NCI-H82 treated with DMSO at 0.1 percent for 48 hours (cell line): ENCODE results near the gene TVP23A.
"Not testable (repeated sequence)": the region's sequence is repeated elsewhere in the genome, so short reads cannot be mapped to it uniquely, and the experiment has no call there.

Source experiments
- DNase-seq: peaks from one replicate; lab custom pipeline; 2025; ENCODE audit not compliant: unreplicated experiment; lab: John Stamatoyannopoulos, UW

TVP23A gene

DNA sequence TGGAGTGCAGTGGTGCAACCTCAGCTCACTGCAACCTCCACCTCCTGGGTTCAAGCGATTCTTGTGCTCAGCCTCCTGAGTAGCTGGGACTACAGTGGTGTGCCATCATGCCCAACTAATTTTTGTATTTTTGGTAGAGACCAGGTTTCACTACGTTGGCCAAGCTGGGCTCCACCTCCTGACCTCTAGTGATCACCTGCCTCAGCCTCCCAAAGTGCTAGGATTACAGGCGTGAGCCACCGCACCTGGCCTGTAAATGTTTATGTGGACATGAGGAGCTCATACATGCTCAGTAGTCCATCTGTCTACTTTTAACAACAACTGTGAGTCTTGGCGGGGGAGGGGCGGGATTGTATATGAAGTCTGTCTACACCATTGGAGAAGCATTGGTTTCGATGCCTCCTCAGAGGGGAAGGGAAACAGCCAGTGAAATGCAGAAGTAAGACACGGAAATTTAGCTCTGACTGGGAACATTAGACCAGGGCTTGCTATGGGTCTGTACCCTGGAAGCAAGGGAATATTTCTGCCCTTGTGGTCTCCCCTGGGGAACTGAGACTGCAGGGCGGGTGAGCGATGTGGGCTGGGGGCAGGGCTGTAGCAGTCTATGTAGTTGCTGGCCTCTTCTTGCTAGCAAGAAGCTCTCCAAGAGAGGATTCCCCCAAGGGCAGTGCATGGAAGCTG, 65.6 kb downstream of the TVP23A start:
- DNase-seq: no peak

DNA sequence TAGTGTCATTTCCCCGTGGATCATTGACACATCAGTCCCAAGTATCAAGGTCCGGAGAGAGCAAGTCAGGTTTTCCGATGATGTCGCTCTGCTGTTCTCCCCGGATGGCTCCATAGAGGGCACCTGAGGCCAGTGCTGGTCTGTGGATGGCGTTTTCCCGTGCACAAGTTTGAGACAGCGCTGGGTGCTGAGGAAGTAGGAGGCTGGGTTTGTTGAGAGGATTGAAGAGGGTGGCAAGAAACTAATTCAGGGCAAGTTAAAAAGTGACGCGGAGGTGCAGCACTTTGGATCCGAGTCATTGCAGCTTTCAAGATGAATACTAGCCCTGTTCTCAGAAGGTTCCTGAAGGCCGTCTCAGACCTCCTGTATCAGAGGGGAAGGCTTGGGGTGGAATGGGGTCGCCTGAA, 67.3 kb downstream of the TVP23A start:
- DNase-seq: no peak

DNA sequence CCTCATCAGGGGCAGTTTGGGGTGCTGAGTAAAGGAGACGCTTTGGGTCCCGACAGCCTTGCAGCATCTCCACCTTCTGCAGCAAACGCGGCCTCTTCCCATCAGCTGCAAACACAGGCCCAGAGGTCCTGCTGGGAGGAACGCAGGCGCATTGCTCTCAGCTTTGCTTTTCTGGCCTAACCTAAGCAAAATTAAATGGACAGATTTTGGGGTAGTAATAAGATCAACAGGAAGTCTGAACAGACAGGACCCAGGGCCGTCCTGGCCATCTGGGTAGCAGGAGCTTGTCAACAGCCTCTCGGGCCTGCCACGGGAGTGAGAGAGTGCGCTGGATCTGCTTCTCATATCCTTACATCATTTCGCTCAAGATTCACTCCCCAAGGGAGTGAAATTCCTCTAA, 67.8 kb downstream of the TVP23A start:
- no peak for DNase-seq

DNA sequence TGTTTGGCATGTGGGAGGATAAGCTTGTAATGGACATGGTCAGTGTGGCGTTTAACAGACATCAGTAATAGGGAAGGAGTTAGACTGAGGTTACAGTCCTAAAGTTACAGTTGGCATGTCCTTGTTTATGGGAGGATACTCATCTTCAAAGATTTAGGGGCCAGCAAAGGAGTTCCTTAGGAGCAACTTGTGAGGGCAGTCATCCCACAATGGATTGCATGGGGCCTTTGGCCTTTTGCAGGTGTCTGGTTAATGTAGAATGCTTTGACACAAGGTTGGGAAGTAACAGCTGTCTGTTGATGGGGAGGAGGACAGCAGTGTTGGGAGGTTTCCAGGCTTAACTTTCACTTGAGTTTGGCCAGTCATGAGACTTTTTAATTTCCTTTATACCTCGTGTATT, 72.8 kb downstream of the TVP23A start:
- DNase-seq: no peak

DNA sequence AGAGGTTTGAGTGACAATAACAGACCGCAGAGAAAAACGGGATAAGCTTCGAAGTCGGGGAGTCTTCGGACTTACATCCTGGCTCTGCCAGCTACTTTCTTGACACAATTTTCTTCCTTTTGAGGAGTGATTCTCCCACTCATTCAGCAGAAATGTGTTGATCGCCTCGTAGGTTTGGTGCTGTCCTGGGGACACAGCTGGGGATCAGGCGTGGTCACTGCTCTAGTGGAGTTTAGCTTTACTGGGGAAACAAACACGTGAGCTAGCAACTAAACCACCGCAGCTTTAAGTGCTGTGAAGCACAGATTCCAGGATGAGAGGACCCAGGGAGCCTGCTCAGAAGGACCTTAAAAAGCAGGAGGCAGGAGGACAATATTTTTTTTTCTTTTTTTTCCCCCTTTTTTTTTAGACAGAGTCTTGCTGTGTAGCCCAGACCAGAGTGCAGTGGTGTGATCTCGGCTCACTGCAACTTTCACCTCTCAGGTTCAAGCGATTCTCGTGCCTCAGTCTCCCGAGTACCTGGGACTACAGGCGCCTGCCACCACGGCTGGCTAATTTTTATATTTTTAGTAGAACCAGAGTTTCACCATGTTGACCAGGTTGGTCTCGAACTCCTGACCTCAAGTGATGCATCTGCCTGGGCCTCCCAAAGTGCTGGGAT, 74.1 kb downstream of the TVP23A start:
- DNase-seq: no peak

DNA sequence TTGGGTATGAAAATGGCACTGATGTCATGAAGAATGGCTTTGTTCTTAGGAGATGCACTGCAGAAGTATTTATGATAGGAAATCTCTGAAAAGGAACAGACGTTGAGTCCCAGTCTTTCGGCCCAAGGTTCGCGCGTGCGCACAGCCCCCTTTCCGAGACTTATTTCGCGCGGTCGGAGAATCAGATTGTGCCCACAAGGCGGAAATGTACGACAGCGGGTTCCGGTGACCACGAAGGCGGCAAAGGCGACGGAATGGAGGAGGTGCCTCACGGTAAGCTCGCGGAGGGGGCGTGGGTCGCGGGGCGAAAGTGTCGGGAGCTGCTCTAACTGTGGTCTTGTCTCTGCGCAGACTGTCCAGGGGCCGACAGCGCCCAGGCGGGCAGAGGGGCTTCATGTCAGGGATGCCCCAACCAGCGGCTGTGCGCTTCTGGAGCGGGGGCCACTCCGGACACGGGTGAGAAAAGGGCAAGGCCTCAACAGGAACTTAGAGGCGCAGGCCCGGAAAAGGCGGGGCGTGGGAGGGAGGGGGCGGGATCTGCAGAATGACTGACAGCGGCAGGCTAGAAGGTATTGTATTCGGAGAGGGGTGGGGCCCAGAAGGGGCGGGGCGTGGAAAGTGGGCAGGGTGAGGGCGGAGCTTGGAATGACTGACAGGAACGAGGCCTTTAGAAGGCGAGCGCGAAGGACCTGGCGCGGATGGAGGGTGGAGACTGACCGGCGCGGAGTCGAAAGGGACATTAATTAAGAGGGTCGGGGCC, 74.8 kb downstream of the TVP23A start, which contains the start of gene NUBP1:
Gene NUBP1 (plus strand): TSS at position 233 of the 760 bp plus-strand sequence. CDS start 22 bp downstream, at position 255.
- DNase-seq: peak; percentile 90

DNA sequence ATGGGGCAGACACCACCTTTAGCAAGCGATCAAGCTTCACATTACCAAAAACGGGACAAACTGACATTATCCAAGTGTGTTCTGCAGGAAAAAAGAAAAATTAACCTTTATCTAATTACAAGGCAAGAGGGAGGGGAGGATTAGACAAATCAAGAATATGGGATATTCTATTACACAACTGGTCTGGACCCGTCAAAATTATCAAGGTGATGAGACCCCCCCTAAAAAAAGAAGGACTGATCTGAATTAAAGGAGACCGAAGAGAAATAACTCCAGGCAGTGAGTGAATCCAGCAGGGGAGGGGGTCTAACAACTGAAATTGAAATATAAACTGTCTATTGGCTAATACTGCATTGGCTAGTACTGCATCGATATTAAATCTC, 75.4 kb downstream of the TVP23A start:
- DNase-seq: no peak

DNA sequence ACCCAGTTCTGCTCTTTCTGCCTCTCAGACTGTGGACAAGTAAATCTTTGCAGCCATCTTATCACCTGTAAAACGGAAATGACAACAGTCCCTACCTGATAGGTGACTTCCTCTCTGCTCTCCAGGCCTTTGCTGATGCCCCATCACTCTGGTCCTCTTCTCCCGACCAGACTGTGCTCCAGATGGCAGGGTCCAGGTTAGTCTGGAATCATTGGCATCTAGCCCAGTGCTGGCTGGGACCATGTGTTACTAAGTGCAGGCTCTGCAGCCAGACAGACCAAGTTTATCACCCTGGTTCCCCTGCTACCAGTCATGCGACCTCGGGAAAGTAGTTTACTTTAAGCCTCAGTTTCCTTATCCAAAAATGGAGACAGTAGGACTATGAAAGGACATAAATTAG, 76.8 kb downstream of the TVP23A start:
- peak; percentile 65 for DNase-seq

DNA sequence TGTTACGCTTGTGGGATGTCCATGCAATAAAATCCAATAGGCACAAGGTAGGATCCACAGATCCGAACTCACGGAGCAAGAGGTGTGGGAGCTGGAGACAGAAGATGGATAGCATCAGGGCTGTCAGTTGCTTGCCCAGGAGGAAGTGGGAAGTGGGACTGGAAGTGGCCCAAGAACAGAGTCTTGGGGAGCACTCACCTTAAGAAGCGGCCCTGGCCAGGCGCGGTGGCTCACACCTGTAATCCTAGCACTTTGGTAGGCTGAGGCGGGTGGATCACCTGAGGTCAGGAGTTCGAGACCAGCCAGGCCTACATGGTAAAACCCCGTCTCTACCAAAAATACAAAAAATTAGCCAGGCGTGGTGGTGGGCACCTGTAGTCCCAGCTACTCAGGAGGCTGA, 77.3 kb downstream of the TVP23A start:
- not testable (repeated sequence) for DNase-seq

DNA sequence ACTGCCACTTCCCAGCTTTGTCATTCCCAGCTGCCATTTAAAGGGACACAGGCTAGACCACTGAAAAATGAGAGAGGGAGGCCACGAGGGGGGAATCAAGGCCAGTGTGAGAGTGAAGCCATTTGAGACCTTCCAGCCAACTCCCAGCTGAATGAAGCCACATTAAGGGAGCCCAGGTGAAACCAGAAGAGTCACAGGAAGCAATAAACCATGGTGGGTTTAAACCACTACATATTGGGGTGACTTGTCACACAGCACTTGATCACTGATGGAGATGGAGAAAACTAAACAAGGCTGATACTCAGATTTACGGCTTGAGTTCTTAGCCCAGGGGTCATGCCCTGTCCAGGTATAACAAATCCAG, 77.8 kb downstream of the TVP23A start:
- DNase-seq: no peak

DNA sequence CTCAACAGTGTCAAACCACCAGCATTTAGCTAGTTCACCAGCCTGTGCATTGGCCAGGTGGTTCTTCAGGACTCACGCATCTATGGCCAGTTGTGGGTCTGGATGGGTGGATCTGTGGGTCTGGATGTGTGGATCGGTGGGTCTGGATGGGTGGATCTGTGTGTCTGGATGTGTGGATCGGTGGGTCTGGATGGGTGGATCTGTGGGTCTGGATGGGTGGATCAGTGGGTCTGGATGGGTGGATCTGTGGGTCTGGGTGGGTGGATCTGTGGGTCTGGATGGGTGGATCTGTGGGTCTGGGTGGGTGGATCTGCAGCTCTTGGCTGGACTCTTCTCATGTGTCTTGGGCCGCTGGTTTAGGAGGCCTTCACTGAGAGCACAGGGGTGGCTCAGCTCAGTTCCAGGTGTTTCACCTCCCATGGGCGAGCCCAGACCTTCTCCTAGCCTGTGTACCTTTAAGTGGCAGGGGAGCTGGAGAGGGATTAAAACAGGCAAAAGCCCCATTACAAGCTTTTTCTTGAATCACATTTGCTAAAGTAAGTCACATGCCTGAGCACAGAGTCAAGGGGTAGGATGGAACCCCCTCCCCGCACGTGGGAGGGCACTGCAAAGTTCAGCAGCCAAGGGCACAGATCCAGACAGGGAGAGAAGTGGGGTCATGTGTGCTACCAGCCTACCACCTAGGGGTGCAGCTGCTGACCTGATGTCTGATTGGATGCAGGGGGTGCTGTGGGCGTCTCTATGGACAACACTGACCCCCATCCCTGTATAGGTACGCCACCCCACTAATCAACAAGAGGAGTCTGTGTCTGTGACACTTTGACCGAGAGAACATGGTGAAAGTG, 78.4 kb downstream of the TVP23A start:
- DNase-seq: no peak

DNA sequence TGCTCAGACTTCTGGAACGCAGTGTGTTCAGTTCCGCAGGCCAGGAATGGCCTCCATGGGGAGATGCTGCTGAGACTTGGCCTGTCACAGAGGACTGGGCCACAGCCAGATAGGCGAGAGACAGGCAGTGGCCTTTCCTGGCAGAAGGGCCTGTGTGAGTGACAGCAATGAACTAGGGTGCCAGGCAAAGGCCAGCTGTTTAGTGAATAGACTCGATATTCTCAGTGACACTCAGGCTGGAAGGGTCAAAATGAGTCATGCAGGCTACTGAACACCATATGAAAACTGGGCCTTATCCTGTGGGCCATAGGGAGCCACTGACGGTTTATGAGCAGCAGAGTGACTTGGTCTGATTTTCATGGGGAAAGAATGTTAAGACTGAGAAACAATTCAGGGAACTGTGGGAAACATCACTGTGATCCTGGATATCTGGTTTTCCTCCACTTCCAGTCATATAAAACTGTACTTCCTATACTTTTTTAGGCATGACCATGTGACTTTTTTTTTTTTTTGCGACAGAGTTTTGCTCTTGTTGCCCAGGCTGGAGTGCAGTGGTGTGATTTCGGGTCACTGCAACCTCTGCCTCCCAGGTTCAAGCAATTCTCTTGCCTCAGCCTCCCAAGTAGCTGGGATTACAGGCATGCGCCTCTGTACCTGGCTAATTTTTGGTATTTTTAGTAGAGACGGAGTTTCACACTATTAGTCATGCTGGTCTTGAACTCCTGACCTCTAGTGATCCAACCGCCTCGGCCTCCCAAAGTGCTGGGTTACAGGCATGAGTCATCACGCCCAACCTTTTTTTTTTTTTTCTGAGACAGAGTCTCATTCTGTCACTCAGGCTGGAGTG, 80.1 kb downstream of the TVP23A start:
- no peak for DNase-seq

DNA sequence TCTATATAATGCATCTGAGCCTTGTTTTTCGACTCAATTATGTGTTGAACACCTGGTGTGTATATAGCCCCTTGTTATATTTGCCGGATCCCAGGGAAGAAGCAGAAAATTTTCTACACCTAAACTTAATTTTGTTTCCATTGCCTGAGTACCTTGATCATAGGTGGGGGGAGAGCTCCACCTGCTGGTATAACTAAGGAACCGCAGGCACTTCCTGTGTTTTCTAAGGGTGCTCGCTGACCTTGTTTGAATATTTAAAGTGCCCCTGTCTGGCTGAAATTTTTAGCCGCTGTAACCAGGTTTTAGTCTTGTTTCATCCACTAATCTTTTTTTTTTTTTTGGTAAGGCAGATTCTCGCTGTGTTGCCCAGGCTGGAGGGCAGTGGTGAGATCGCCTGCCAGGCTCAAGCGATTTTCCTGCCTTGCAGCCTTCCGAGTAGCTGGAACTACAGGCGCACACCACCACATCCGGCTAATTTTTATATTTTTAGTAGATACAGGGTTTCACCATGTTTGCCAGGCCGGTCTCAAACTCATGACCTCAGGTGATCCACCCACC, 81.4 kb downstream of the TVP23A start:
- DNase-seq: peak; percentile 41

DNA sequence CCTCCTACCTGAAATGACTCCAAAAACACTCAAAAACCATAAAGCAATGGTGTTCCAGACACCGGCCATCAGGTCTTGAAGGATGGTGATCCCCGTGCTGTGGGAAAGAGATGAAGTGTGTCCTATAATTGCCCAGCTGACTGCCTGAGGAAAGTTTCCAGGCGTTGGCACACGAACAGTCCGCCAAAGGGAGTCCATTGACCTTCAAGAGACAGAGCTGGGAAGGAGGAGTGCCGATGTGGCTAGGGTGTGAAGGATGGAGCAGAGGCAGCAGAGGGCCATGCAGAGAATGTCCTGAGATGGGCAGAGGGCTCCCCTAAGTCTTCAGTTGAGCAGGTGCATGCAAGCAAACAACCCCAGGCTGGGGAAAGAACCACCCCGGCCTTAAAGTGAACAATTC, 86.8 kb downstream of the TVP23A start:
- no peak for DNase-seq

DNA sequence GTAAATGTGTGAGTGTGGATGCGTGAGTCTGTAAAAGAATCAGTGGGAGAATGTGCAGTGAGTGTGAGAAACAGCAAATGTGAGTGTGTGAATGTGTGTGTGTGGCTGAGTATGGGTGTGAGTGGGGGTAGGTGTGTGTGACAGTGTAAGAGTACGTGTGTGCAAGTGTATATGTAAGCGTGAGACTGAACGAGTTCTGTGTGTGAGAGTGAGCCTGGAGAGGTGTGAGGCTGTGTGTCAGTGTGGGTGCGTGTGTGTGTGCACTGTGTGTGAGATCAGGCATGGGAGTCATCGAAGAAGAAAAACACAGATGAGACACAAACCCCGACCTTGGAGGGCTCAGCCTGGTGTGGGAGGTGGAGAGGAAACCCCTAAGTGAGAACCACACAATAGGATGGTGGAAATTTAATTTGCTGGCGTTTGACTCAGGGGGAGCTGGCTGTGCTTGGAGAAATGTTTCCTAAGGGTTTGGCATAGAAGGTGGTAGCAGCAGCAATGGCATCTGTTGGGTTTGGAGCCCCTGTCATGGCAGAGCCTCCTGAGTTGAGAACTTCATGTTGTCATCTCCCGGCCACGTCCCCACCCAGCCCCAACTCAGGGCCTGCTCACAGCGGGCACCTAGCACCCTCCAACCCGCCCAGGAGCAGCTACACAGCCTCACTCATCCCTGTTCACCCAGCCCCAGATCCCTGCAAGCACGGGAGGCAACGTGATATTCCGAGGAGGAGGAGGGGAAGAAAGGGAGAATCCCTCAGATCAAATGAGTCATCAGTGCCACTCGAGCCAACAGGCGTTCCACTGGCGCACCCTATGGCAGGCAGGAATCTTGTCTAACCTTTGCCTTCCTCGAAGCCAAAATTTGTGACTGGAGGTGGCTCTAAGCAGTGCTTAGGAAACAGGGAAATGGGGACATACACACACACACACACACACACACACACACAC, 89.2 kb downstream of the TVP23A start:
- no peak for DNase-seq

DNA sequence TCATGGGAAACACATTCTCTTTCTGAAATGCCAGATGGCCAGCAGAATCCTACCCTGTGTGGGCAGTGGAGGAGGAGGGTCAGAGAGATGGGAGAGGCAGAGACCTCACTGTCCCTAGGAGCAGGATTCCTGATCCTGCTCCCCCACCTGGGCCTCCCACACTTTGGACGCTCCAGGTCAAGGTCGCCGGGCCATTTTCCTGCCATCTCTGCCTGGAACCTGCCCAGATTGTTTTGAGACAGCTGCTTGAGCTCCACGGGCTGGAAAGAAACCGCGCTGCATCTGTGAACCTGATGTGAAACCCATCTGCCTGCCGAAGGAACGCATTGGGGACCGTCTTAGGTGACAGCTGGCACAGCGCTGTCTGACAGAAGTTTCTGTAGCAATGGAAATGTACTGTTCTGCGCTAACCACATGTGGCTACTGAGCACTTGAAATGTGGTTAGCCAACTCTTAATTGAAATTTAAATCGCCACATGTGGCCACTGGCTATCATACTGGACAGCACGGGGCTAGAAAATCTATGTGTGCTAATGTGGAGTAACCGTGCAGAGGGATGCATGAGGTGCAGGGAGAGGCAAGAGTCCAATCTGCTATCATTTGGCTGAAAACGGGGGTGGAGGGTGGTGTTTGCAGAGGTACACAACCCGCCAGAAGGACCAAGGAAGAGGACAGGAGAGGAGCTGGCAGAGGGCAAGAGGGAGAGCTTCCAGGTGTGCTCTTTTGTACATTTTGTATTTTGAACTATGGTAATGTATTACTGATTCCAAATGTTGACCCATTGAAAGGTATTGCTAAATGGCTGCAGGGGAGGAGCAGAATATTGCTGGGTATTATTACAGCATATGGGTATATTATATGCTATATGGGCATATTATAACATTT, 90.3 kb downstream of the TVP23A start:
- peak; percentile 58 for DNase-seq
